ENCODE data around the gene EML1. TPM values are rescaled to one million over a fixed set of nuclear protein-coding genes. Genes with fewer than 3 reads are reported as not detected.

The EML1 gene
- total RNA-seq, 3 donors from 2014 or later (not counting 1 experiment from before 2014, with no cell fraction given): not detected

DNA sequence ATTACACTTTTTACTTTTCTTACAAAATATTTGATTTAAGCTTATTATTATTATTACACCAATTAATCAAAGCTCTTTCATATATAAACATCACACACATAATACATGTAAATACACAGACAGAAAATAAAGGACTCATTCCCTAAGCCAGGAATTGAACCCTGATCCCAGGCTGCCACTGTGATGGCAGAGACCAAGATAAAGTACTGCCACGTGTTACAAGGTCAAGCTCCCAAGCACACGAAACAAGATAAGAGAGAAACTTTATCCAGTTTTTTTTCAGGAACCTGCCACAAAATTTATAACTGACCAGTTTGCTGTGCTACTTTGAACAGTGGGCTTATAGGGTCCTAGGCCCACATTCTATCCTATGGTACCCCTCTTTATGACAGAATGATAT is 111.3 kb downstream of the EML1 start:
- 85% methylated on average over 2 of the region's 2 CpGs for WGBS (ENCODE audit: insufficient coverage)
- Mint-ChIP-seq H3K27ac (no peak overlapping the region), H3K36me3 (no peaks in the 10 kb centered on the region), H3K27me3 (ENCODE audit: low read depth in 2 of 2) (peaks cover 10 to 11% of the 10 kb centered on the region in 2 donors), H3K9me3 (no peaks in the 10 kb centered on the region), H3K4me1 (no peaks in the 10 kb centered on the region), H3K4me3 (no peak overlapping the region)
- DNase-seq: no peak
- peaks cover 2% of the 10 kb centered on the region for H3K27me3 ChIP-seq (ENCODE audit: control insufficient read depth, insufficient read depth, low read length)
- no peaks in the 10 kb centered on the region for H3K4me1 ChIP-seq (ENCODE audit: control insufficient read depth, insufficient read depth, low read length)
- intact Hi-C loops (cut with micrococcal nuclease): no loop called here
- no peak for ATAC-seq
- no peak overlapping the region for H3K4me3 ChIP-seq (ENCODE audit: low read length)
- no peaks in the 10 kb centered on the region for H3K36me3 ChIP-seq (ENCODE audit: control insufficient read depth, insufficient read depth, low read length)
- no peak overlapping the region for H3K27ac ChIP-seq (ENCODE audit: low read length)
- TF ChIP-seq, protein P1, sequence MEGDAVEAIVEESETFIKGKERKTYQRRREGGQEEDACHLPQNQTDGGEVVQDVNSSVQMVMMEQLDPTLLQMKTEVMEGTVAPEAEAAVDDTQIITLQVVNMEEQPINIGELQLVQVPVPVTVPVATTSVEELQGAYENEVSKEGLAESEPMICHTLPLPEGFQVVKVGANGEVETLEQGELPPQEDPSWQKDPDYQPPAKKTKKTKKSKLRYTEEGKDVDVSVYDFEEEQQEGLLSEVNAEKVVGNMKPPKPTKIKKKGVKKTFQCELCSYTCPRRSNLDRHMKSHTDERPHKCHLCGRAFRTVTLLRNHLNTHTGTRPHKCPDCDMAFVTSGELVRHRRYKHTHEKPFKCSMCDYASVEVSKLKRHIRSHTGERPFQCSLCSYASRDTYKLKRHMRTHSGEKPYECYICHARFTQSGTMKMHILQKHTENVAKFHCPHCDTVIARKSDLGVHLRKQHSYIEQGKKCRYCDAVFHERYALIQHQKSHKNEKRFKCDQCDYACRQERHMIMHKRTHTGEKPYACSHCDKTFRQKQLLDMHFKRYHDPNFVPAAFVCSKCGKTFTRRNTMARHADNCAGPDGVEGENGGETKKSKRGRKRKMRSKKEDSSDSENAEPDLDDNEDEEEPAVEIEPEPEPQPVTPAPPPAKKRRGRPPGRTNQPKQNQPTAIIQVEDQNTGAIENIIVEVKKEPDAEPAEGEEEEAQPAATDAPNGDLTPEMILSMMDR (IDR thresholded peaks at IDR 0.05): no peak
- no peaks in the 10 kb centered on the region for H3K9me3 ChIP-seq (ENCODE audit: control insufficient read depth, insufficient read depth, low read length)

DNA sequence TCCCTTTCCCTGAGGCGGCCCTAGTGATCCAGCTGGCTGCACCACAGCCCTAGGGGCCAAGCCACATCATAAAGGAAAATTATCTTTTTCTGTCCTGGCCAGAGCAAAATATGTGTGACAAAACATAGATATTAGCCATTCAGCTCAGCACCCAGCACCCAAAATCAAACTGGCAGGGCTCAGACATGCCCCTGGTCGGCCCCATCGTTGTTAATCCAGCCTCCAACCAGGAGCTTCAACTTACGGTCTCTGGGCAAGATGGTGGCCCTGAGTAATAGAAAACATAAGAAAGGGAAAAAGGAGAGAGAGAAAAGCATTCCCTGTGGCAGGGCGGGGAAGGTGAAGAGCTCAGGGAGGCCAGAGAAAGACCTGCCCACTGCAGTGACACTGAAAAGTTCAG is 111.9 kb downstream of the EML1 start:
- H3K4me1 Mint-ChIP-seq: no peaks in the 10 kb centered on the region
- intact Hi-C loops (cut with micrococcal nuclease): no loop called here
- peaks cover 11% of the 10 kb centered on the region in 2 donors for H3K27me3 Mint-ChIP-seq (ENCODE audit: low read depth in 2 of 2)
- no peaks in the 10 kb centered on the region for H3K36me3 Mint-ChIP-seq
- H3K27ac ChIP-seq (ENCODE audit: low read length): no peak overlapping the region
- H3K9me3 Mint-ChIP-seq: no peaks in the 10 kb centered on the region
- no peaks in the 10 kb centered on the region for H3K4me1 ChIP-seq (ENCODE audit: control insufficient read depth, insufficient read depth, low read length)
- no peak for DNase-seq
- H3K27ac Mint-ChIP-seq: no peak overlapping the region
- ATAC-seq: no peak
- no peaks in the 10 kb centered on the region for H3K27me3 ChIP-seq (ENCODE audit: control insufficient read depth, insufficient read depth, low read length)
- no peak overlapping the region for H3K4me3 ChIP-seq (ENCODE audit: low read length)
- H3K36me3 ChIP-seq (ENCODE audit: control insufficient read depth, insufficient read depth, low read length): no peaks in the 10 kb centered on the region
- 91% methylated on average over 5 of the region's 5 CpGs for WGBS (ENCODE audit: insufficient coverage)
- TF ChIP-seq, protein P1 (IDR thresholded peaks at IDR 0.05): no peak
- no peaks in the 10 kb centered on the region for H3K9me3 ChIP-seq (ENCODE audit: control insufficient read depth, insufficient read depth, low read length)
- no peak overlapping the region for H3K4me3 Mint-ChIP-seq

DNA sequence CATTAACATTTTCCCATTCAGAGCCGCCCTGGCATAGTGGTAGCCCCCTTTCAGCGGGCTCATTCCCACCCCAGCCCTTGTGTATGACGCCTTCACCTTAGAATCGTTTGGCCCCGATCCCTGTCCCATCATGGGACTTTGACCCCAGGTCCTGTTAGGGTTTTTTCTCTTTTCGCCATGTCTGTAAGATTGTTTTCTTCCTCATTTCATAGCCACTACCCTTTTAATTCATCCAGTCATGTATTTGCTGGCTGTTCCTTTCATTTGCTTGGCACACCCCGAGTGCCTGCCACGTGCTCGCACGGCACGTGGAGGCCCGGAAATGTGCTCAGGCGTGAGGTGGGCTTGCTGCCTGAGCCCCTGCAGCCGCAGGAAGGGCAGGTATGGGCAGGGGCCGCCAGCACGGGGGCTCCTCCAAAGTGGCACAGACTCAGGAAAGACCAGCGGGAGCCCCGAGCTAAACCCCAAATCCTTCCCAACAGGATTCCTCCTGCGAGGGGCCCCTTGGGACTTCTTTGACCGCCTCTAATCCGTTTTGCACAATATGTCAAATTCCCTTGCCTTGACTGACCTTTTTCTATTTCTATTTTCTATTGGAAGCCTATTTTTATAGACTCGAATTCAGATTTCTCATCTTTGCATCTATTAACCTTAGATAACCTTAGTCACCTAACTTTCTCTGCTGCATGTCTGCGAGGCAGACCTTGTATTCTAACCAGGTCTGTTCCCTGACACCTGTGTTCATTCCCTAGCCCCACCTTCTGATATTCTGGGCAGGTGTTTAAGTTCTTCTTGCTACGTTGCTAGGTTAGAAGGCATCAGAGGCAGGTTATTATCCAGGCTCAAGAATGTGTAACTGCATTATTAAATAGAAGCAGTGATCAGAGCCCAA is 114.8 kb downstream of the EML1 start:
- H3K27me3 ChIP-seq (ENCODE audit: control insufficient read depth, insufficient read depth, low read length): no peaks in the 10 kb centered on the region
- no peak overlapping the region for H3K27ac ChIP-seq (ENCODE audit: low read length)
- 86% methylated on average over 24 of the region's 24 CpGs for WGBS (ENCODE audit: insufficient coverage)
- intact Hi-C loops (cut with micrococcal nuclease): no loop called here
- no peak for ATAC-seq
- H3K4me1 Mint-ChIP-seq: no peaks in the 10 kb centered on the region
- no peak overlapping the region for H3K27ac Mint-ChIP-seq
- H3K36me3 Mint-ChIP-seq: no peaks in the 10 kb centered on the region
- TF ChIP-seq, protein P1 (IDR thresholded peaks at IDR 0.05): no peak
- no peaks in the 10 kb centered on the region for H3K4me1 ChIP-seq (ENCODE audit: control insufficient read depth, insufficient read depth, low read length)
- no peaks in the 10 kb centered on the region for H3K9me3 ChIP-seq (ENCODE audit: control insufficient read depth, insufficient read depth, low read length)
- no peak for DNase-seq
- H3K4me3 Mint-ChIP-seq: no peak overlapping the region
- no peaks in the 10 kb centered on the region for H3K9me3 Mint-ChIP-seq
- H3K4me3 ChIP-seq (ENCODE audit: low read length): no peak overlapping the region
- H3K27me3 Mint-ChIP-seq (ENCODE audit: low read depth in 2 of 2): peaks cover 16 to 18% of the 10 kb centered on the region in 2 donors
- H3K36me3 ChIP-seq (ENCODE audit: control insufficient read depth, insufficient read depth, low read length): no peaks in the 10 kb centered on the region

All from natural killer cell (primary cell).